B cell (primary cell): ENCODE results near the gene ETS1. TPM values are rescaled to one million over a fixed set of nuclear protein-coding genes. Genes with fewer than 3 reads are reported as not detected.
A peak's percentile ranks its signal among the peaks of the same experiment; 100 is the strongest.

Experiments
- ATAC-seq: fragments of 200-7000 bp; cut with Tn5 transposase; one replicate; pipeline ENCODE4 v1.10.0; 2021; ENCODE audit warnings: low read depth, mild to moderate bottlenecking, moderate number of reproducible peaks, moderate library complexity
- CTCF ChIA-PET: fragments of 350-600 bp; sonication (Branson Sonifier 250); formaldehyde crosslinking; loops from one replicate; lab custom pipeline; 2021; ENCODE audit warnings: antibody characterized with exemption, inconsistent platforms; lab: Charles Lee
- POLR2A ChIA-PET: fragments of 350-600 bp; sonication (Branson Sonifier 250); formaldehyde crosslinking; loops from one replicate; lab custom pipeline; 2021; ENCODE audit warnings: antibody characterized with exemption; lab: Charles Lee
- DNase-seq: peaks from one replicate; pipeline ENCODE4 v3.0.0; 2013
- H2AFZ ChIP-seq: 2 replicates; pipeline ENCODE4 v1.6.1; 2012; ENCODE audit warnings: mild to moderate bottlenecking, low read depth, low read length; ENCODE audit not compliant: insufficient read depth, poor library complexity, severe bottlenecking
- H3K27ac ChIP-seq, 2 donors: 1 replicate in 1 of 2; 2 replicates in 1 of 2; pipeline ENCODE4 v1.5.1; 2012 to 2013; ENCODE audit warnings: low read length in 2 of 2, mild to moderate bottlenecking in 2 of 2, moderate library complexity in 1 of 2
- H3K27me3 ChIP-seq, 4 experiments: fragments of 200-600 bp in 1 of 4; sonication (generic) in 1 of 4; replicated peaks in 1 of 4; 1 replicate in 2 of 4; 2 replicates in 2 of 4; pipeline versions ENCODE4 v1.6.1 to v1.7.0; 2013 to 2016; ENCODE audit warnings: low read length in 3 of 4, mild to moderate bottlenecking in 2 of 4, mixed read lengths in 1 of 4, moderate library complexity in 1 of 4; ENCODE audit not compliant: insufficient read depth in 4 of 4, control insufficient read depth in 3 of 4; ENCODE audit errors: control extremely low read depth in 1 of 4
- H3K36me3 ChIP-seq, 2 experiments: replicated peaks in 1 of 2; 1 replicate in 1 of 2; 2 replicates in 1 of 2; pipeline versions ENCODE4 v1.6.1 to v1.7.1; 2013; ENCODE audit warnings: low read length in 1 of 2; ENCODE audit not compliant: insufficient read depth in 2 of 2, control insufficient read depth in 1 of 2; ENCODE audit errors: control extremely low read depth in 1 of 2, extremely low read depth in 1 of 2
- H3K4me1 ChIP-seq, 2 donors: fragments of 200-600 bp in 1 of 2; sonication (generic) in 1 of 2; 1 replicate in 1 of 2; 2 replicates in 1 of 2; pipeline versions ENCODE4 v1.5.1 to v1.6.1; 2013 to 2017; ENCODE audit warnings: low read length in 2 of 2; ENCODE audit not compliant: control insufficient read depth in 2 of 2, insufficient read depth in 2 of 2
- H3K4me2 ChIP-seq: replicated peaks from 2 replicates; pipeline ENCODE3; 2012; ENCODE audit warnings: mild to moderate bottlenecking, low read depth, low read length; ENCODE audit not compliant: poor library complexity, severe bottlenecking
- H3K4me3 ChIP-seq, 5 experiments: fragments of 200-600 bp in 1 of 5; sonication (generic) in 1 of 5; 1 replicate in 3 of 5; 2 replicates in 2 of 5; pipeline versions ENCODE4 v1.5.1 to v1.7.0; 2011 to 2016; ENCODE audit warnings: low read length in 4 of 5, mild to moderate bottlenecking in 4 of 5, low read depth in 2 of 5, control low read depth in 1 of 5, moderate library complexity in 1 of 5; ENCODE audit not compliant: insufficient read depth in 1 of 5; ENCODE audit errors: control extremely low read depth in 1 of 5, extremely low read depth in 1 of 5
- H3K79me2 ChIP-seq: fragments of 200-600 bp; sonication (generic); one replicate; pipeline ENCODE4 v1.6.0; 2016; ENCODE audit warnings: low read length; ENCODE audit not compliant: control insufficient read depth, insufficient read depth
- H3K9ac ChIP-seq: fragments of 200-600 bp; sonication (generic); 2 replicates; pipeline ENCODE4 v1.6.1; 2017; ENCODE audit warnings: mild to moderate bottlenecking, low read length, moderate library complexity
- H3K9me3 ChIP-seq, 3 donors: one replicate each; pipeline versions ENCODE4 v1.6.1 to v1.7.1; 2013; ENCODE audit warnings: low read length in 2 of 3; ENCODE audit not compliant: control insufficient read depth in 2 of 3, insufficient read depth in 1 of 3; ENCODE audit errors: control extremely low read depth in 1 of 3
- H4K20me1 ChIP-seq: 2 replicates; pipeline ENCODE4 v1.6.0; 2012; ENCODE audit warnings: mild to moderate bottlenecking, low read length; ENCODE audit not compliant: insufficient read depth, control insufficient read depth, poor library complexity, severe bottlenecking
- H3K27ac Mint-ChIP-seq: one replicate; pipeline ENCODE4 v1.8.0; 2021; ENCODE audit warnings: mixed read lengths
- H3K27me3 Mint-ChIP-seq: one replicate; pipeline ENCODE4 v1.8.0; 2021; ENCODE audit warnings: mixed read lengths
- H3K4me1 Mint-ChIP-seq: one replicate; pipeline ENCODE4 v1.8.0; 2021; ENCODE audit warnings: mixed read lengths
- H3K4me3 Mint-ChIP-seq: one replicate; pipeline ENCODE4 v1.8.0; 2021; ENCODE audit warnings: mixed read lengths
- H3K9me3 Mint-ChIP-seq: one replicate; pipeline ENCODE4 v1.8.0; 2022; ENCODE audit warnings: mixed read lengths; ENCODE audit not compliant: insufficient read depth
- CTCF ChIP-seq: fragments of 200-600 bp; IDR thresholded peaks from one replicate; pipeline ENCODE4 v1.8.0; 2022; ENCODE audit warnings: antibody characterized with exemption, mild to moderate bottlenecking
- EZH2 ChIP-seq: IDR thresholded peaks from 2 replicates; pipeline ENCODE4 v1.6.1; 2012; ENCODE audit warnings: borderline replicate concordance, low read depth, mild to moderate bottlenecking, moderate library complexity, low read length; ENCODE audit not compliant: insufficient read depth, poor library complexity, severe bottlenecking
- WGBS: methylation state at CpG from one replicate; pipeline ENCODE4 v1.1.5; 2013; ENCODE audit warnings: missing lambda C conversion rate; ENCODE audit not compliant: insufficient coverage; 5-methylcytosine and 5-hydroxymethylcytosine counted together
- intact Hi-C: fragments of 100-400 bp; cut with micrococcal nuclease; formaldehyde crosslinking; loops from one replicate; pipeline ENCODE4 v1.10.0; 2022
- polyA plus RNA-seq: library from polyadenylated mRNA; depleted of rRNA; stranded (reverse); fragments of >200 nt; gene quantifications from 2 replicates; pipeline ENCODE4 v1.2.3, GENCODE V29; 2012
- total RNA-seq, 2 donors: library from RNA; stranded (reverse); fragments of 120-200 nt in 1 of 2; gene quantifications; 1 replicate in 1 of 2; 2 replicates in 1 of 2; pipeline versions ENCODE4 v1.2.3 to v1.2.4, GENCODE V29; 2013 to 2022

ETS1 gene
- total and polyA plus RNA-seq, 2 donors (not counting 1 experiment from before 2014, with no cell fraction given): 115 to 271 TPM

GRCh38 chr11:128494418-128495332 is 92.7 kb downstream of the ETS1 start:
- Histone ChIP-seq H4K20me1 (peaks cover 76% of the 10 kb centered on the region), H3K79me2 (peaks cover 99% of the 10 kb centered on the region), H3K27me3 (no peaks in the 10 kb centered on the region), H3K27ac (peak overlapping the region in 1 of 2 donors; percentile 82), H2AFZ (no peak overlapping the region), H3K9ac (peak overlapping the region; percentile 9), H3K4me2 (peak overlapping the region; percentile 49), H3K4me1 (peaks cover 81 to 84% of the 10 kb centered on the region in 2 donors), H3K9me3 (no peaks in the 10 kb centered on the region), H3K4me3 (no peak overlapping the region), H3K36me3 (peaks cover 3 to 73% of the 10 kb centered on the region in 2 experiments)
- ATAC-seq (no peak), DNase-seq (no peak)
- no peaks in the 10 kb centered on the region for H3K27me3 Mint-ChIP-seq
- no peaks in the 10 kb centered on the region for H3K9me3 Mint-ChIP-seq
- POLR2A ChIA-PET: interaction anchor here (0.8 to 1.1 kb wide), 2 partner anchors 11 to 27 kb away, joined by 3 read pairs; no protein-coding TSS in a partner anchor
- TF ChIP-seq EZH2 (no peak), CTCF (no peak)
- CTCF ChIA-PET: interaction anchor here (0.7 to 1.4 kb wide), 7 partner anchors 10 to 204 kb away, joined by 3 to 6 read pairs (median 3); no protein-coding TSS in a partner anchor
- H3K4me3 Mint-ChIP-seq: peak overlapping the region; percentile 42
- H3K4me1 Mint-ChIP-seq: peaks cover 96% of the 10 kb centered on the region
- intact Hi-C loops: no loop called here
- H3K27ac Mint-ChIP-seq: peak overlapping the region; percentile 81
- no CpG with 5 or more reads among the region's 3 CpGs for WGBS

- Mint-ChIP-seq H3K9me3 (no peaks in the 10 kb centered on the region), H3K4me1 (peaks cover 94% of the 10 kb centered on the region), H3K4me3 (no peak overlapping the region), H3K27ac (peak overlapping the region; percentile 71), H3K27me3 (no peaks in the 10 kb centered on the region)
- TF ChIP-seq CTCF (no peak), EZH2 (no peak)
- DNase-seq (no peak), ATAC-seq (no peak)
- peak overlapping the region; percentile 11 to 82 for H3K27ac ChIP-seq
- no peak overlapping the region for H3K9ac ChIP-seq
- peak overlapping the region; percentile 28 for H3K4me2 ChIP-seq
- intact Hi-C loops: no loop called here
- no CpG with 5 or more reads among the region's 2 CpGs for WGBS
- ChIA-PET POLR2A (no interaction called here), CTCF (interaction anchor here (1.0 to 1.4 kb wide), 5 partner anchors 11 to 137 kb away, joined by 3 to 6 read pairs (median 3); no protein-coding TSS in a partner anchor)
- peaks cover 99% of the 10 kb centered on the region for H3K79me2 ChIP-seq
- H3K36me3 ChIP-seq: peaks cover 7 to 73% of the 10 kb centered on the region in 2 experiments
- H3K4me3 ChIP-seq: no peak overlapping the region
- peaks cover 73 to 74% of the 10 kb centered on the region in 2 donors for H3K4me1 ChIP-seq
- H2AFZ ChIP-seq: no peak overlapping the region
- no peaks in the 10 kb centered on the region for H3K27me3 ChIP-seq
- peaks cover 65% of the 10 kb centered on the region for H4K20me1 ChIP-seq
- H3K9me3 ChIP-seq: no peaks in the 10 kb centered on the region
Measured at GRCh38 chr11:128493570-128493965, 93.8 kb downstream of the ETS1 start.
